GM12873 (cell line): ENCODE results near the gene ZG16B.

ENCODE experiments used
- TF ChIP-seq, protein P1 (sequence below): IDR thresholded peaks from 2 replicates; pipeline ENCODE4 v1.5.1; 2012; ENCODE audit warnings: low read depth, mild to moderate bottlenecking, moderate library complexity, low read length, control low read depth; ENCODE audit not compliant: insufficient read depth; ENCODE audit errors: missing control alignments

ZG16B gene

GRCh38 chr16:2816751-2817339 lies 13.3 kb upstream of the ZG16B start, which contains the start of gene PRSS21:
Gene PRSS21 (plus strand): TSS chr16:2817237. CDS start chr16:2817269, 32 bp downstream.
- TF ChIP-seq, protein P1, sequence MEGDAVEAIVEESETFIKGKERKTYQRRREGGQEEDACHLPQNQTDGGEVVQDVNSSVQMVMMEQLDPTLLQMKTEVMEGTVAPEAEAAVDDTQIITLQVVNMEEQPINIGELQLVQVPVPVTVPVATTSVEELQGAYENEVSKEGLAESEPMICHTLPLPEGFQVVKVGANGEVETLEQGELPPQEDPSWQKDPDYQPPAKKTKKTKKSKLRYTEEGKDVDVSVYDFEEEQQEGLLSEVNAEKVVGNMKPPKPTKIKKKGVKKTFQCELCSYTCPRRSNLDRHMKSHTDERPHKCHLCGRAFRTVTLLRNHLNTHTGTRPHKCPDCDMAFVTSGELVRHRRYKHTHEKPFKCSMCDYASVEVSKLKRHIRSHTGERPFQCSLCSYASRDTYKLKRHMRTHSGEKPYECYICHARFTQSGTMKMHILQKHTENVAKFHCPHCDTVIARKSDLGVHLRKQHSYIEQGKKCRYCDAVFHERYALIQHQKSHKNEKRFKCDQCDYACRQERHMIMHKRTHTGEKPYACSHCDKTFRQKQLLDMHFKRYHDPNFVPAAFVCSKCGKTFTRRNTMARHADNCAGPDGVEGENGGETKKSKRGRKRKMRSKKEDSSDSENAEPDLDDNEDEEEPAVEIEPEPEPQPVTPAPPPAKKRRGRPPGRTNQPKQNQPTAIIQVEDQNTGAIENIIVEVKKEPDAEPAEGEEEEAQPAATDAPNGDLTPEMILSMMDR: peak; percentile 9

GRCh38 chr16:2817340-2818271 lies 12.5 kb upstream of the ZG16B start:
- TF ChIP-seq, protein P1: no peak

GRCh38 chr16:2818272-2818876 lies 11.7 kb upstream of the ZG16B start:
- TF ChIP-seq, protein P1: no peak

- TF ChIP-seq, protein P1: no peak
These were observed 10.7 kb upstream of the ZG16B start for GRCh38 chr16:2819179-2819938.

DNA sequence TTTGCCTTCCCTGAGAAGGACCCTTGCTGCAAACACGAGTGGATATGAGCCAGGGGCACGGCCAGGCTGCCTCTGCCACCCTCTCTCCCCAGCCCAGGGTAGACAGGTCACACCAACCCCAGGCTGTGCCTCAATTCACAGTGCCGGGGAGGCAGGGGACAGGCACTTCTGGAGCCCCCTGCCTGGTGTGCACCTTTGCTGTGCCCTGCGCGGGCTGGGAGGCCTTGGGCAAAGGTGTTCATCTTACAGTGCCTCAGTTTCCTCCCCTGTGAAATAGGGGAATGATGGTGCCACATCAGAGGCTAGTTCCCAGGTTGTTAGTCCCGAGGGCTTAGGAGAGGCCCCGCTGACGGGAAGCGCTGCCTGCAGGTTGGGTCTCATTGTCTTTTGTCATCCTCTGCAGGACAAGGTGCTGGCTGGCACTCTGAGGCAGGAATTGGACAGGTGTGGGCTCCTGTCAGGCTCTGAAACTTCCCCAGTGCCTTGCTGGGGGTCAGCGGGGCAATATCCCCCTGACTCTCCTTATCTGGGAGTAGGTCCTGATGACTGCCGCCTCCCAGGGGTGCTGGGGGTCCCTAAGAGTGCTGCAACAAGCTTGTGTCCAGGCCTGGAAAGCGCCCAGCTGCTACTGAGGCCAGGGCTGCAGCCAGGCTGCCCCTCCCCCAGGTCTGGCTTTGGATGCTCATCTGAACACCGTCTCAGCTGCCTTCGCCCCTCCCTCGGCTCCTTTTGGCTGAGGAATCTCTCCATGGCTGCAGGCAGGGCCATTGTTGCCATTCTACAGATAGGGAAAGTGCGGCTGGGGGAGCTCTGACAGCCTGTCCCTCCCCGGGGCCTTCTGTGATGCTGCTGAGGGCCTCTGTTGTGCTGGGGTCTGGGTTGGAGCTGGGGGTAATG lies 9.9 kb upstream of the ZG16B start:
- TF ChIP-seq, protein P1: no peak

- TF ChIP-seq, protein P1: no peak
These were observed 9.1 kb upstream of the ZG16B start for GRCh38 chr16:2820836-2821486.
